SK-N-SH (cell line): ENCODE measurements around the gene CACNA1E. TPM values are rescaled to one million over a fixed set of nuclear protein-coding genes. Genes with fewer than 3 reads are reported as not detected.

ENCODE experiments used
- CTCF ChIA-PET: fragments of 300-600, 350-600 bp; formaldehyde crosslinking; extraction: SDS; loops from one replicate; lab custom pipeline; 2021; lab: Yijun Ruan, JAX
- POLR2A ChIA-PET: fragments of 350-600 bp; sonication (Branson Sonifier 250); formaldehyde crosslinking; extraction: SDS; loops from one replicate; lab custom pipeline; 2020; ENCODE audit warnings: antibody characterized with exemption, inconsistent platforms; lab: Yijun Ruan, JAX
- DNase-seq: peaks from one replicate; pipeline ENCODE4 v3.0.0; 2012
- H2AFZ ChIP-seq: fragments of 200-600 bp; sonication (generic); 2 replicates; pipeline ENCODE4 v1.8.1; 2016; ENCODE audit warnings: antibody characterized with exemption, mild to moderate bottlenecking, low read depth
- H3F3A ChIP-seq: fragments of 200-600 bp; sonication (generic); replicated peaks from 2 replicates; pipeline ENCODE3; 2016; ENCODE audit warnings: antibody characterized with exemption, mild to moderate bottlenecking; ENCODE audit not compliant: insufficient read depth
- H3K27ac ChIP-seq, 2 experiments: fragments of 200-500 bp in 1 of 2; fragments of 200-600 bp in 1 of 2; sonication (Bioruptor generic) in 1 of 2; sonication (generic), shearing (Covaris generic) in 1 of 2; 2 replicates each; pipeline versions ENCODE4 v1.5.1 to v1.6.1; 2014 to 2016; ENCODE audit warnings: low read depth in 2 of 2, inconsistent platforms in 1 of 2, low read length in 1 of 2, mild to moderate bottlenecking in 1 of 2, mixed read lengths in 1 of 2
- H3K27me3 ChIP-seq: fragments of 200-600 bp; sonication (generic), shearing (Covaris generic); 2 replicates; pipeline ENCODE4 v1.6.1; 2016; ENCODE audit warnings: mixed run types; ENCODE audit not compliant: insufficient read depth
- H3K36me3 ChIP-seq, 2 experiments: fragments of 200-500 bp in 1 of 2; fragments of 200-600 bp in 1 of 2; sonication (Bioruptor generic) in 1 of 2; sonication (generic) in 1 of 2; replicated peaks in 1 of 2; 2 replicates each; pipeline versions ENCODE3 to v1.5.1; 2014 to 2016; ENCODE audit warnings: low read length in 1 of 2, mild to moderate bottlenecking in 1 of 2; ENCODE audit not compliant: insufficient read depth in 2 of 2, control insufficient read depth in 1 of 2
- H3K4me1 ChIP-seq, 2 experiments: fragments of 200-500 bp in 1 of 2; fragments of 200-600 bp in 1 of 2; sonication (Bioruptor generic) in 1 of 2; sonication (generic), shearing (Covaris generic) in 1 of 2; 2 replicates each; pipeline versions ENCODE4 v1.5.1 to v1.6.1; 2014 to 2016; ENCODE audit warnings: low read depth in 1 of 2, low read length in 1 of 2, mixed run types in 1 of 2; ENCODE audit not compliant: insufficient read depth in 2 of 2, control insufficient read depth in 1 of 2
- H3K4me2 ChIP-seq: fragments of 200-600 bp; sonication (generic), shearing (Covaris generic); 2 replicates; pipeline ENCODE4 v1.6.1; 2017; ENCODE audit warnings: mixed run types
- H3K4me3 ChIP-seq, 2 experiments: fragments of 200-500 bp in 1 of 2; fragments of 200-600 bp in 1 of 2; sonication (Bioruptor generic) in 1 of 2; sonication (generic), shearing (Covaris generic) in 1 of 2; 2 replicates each; pipeline versions ENCODE4 v1.5.1 to v1.8.1; 2014 to 2016; ENCODE audit warnings: low read depth in 2 of 2, inconsistent platforms in 1 of 2, low read length in 1 of 2, mild to moderate bottlenecking in 1 of 2, mixed read lengths in 1 of 2, moderate library complexity in 1 of 2
- H3K79me2 ChIP-seq: fragments of 200-600 bp; sonication (generic); 2 replicates; pipeline ENCODE4 v1.8.1; 2017; ENCODE audit warnings: mild to moderate bottlenecking; ENCODE audit not compliant: insufficient read depth
- H3K9ac ChIP-seq: fragments of 200-600 bp; sonication (generic); 2 replicates; pipeline ENCODE4 v1.6.1; 2017; ENCODE audit warnings: mixed run types
- H3K9me2 ChIP-seq: fragments of 200-600 bp; sonication (generic); 2 replicates; pipeline ENCODE4 v1.6.1; 2017; ENCODE audit warnings: mixed run types
- H3K9me3 ChIP-seq: fragments of 200-600 bp; sonication (generic); 2 replicates; pipeline ENCODE4 v1.6.1; 2017; ENCODE audit warnings: mixed run types, mild to moderate bottlenecking, moderate library complexity
- H4K20me1 ChIP-seq: fragments of 200-600 bp; sonication (generic); 2 replicates; pipeline ENCODE4 v1.6.1; 2017; ENCODE audit warnings: mild to moderate bottlenecking, mixed run types; ENCODE audit not compliant: insufficient read depth
- CTCF ChIP-seq: fragments of 200-600 bp; sonication (generic); IDR thresholded peaks from 2 replicates; pipeline ENCODE4 v1.6.1; 2017; ENCODE audit warnings: antibody characterized with exemption, mild to moderate bottlenecking, moderate library complexity
- GABPA ChIP-seq: IDR thresholded peaks from 2 replicates; pipeline ENCODE4 v1.4.0; 2012; ENCODE audit warnings: low read depth, mild to moderate bottlenecking
- MEF2A ChIP-seq: IDR thresholded peaks from 2 replicates; pipeline ENCODE4 v1.4.0; 2012; ENCODE audit warnings: low read depth, borderline replicate concordance
- PBX3 ChIP-seq: IDR thresholded peaks from 2 replicates; pipeline ENCODE4; 2012
- RAD21 ChIP-seq: IDR thresholded peaks from 2 replicates; pipeline ENCODE4 v1.6.1; 2012; ENCODE audit warnings: mild to moderate bottlenecking, low read length
- SMC3 ChIP-seq: IDR thresholded peaks from 2 replicates; pipeline ENCODE4 v1.6.1; 2012; ENCODE audit warnings: low read depth, low read length, improper control_type of control experiment
- USF2 ChIP-seq: fragments of 150-350 bp; IDR thresholded peaks from 2 replicates; pipeline ENCODE4 v1.6.1; 2017; ENCODE audit warnings: antibody characterized with exemption, low read length, low read depth, borderline replicate concordance
- WGBS: methylation state at CpG from one replicate; pipeline ENCODE4 v1.1.6; 2017; ENCODE audit warnings: low lambda C conversion rate; 5-methylcytosine and 5-hydroxymethylcytosine counted together
- polyA plus RNA-seq, 3 experiments: library from polyadenylated mRNA; depleted of rRNA; stranded (reverse); fragments of >200 nt; gene quantifications; 2 replicates each; pipeline ENCODE4 v1.2.3, GENCODE V29; 2012

CACNA1E gene
- polyA plus RNA-seq, 1 of the 3 experiments (the other 2 are of a cell fraction): not detected

GRCh38 chr1:181478306-181478705, 5.0 kb upstream of the CACNA1E start:
- no peaks in the 10 kb centered on the region for H4K20me1 ChIP-seq
- no peaks in the 10 kb centered on the region for H3K79me2 ChIP-seq
- CTCF ChIA-PET: interaction anchor here (0.7 to 6.6 kb wide), 25 partner anchors 10 to 918 kb away, joined by 3 to 51 read pairs (median 5); no protein-coding TSS in a partner anchor
- no peak overlapping the region for H3K4me3 ChIP-seq
- H3K27me3 ChIP-seq: peaks cover 9% of the 10 kb centered on the region; the same call in 1 of the 2 replicates
- POLR2A ChIA-PET: no interaction called here
- no peak overlapping the region for H3K4me2 ChIP-seq
- WGBS: 9% methylated on average over 2 of the region's 2 CpGs
- H3K4me1 ChIP-seq: no peaks in the 10 kb centered on the region
- H3K9ac ChIP-seq: no peak overlapping the region
- no peaks in the 10 kb centered on the region for H3F3A ChIP-seq
- no peaks in the 10 kb centered on the region for H3K9me2 ChIP-seq
- TF ChIP-seq CTCF: no peak
- no peak for TF ChIP-seq GABPA
- TF ChIP-seq USF2: no peak
- H3K36me3 ChIP-seq: no peaks in the 10 kb centered on the region
- H3K9me3 ChIP-seq: no peaks in the 10 kb centered on the region
- DNase-seq: no peak
- H3K27ac ChIP-seq: no peak overlapping the region
- H2AFZ ChIP-seq: no peak overlapping the region

- Histone ChIP-seq H2AFZ (no peak overlapping the region), H3K9me3 (no peaks in the 10 kb centered on the region), H3F3A (no peaks in the 10 kb centered on the region), H3K4me2 (no peak overlapping the region), H3K27ac (no peak overlapping the region), H3K4me3 (no peak overlapping the region; a peak in 1 of 4 replicates), H3K27me3 (peaks cover 9% of the 10 kb centered on the region; the same call in 1 of the 2 replicates), H3K79me2 (no peaks in the 10 kb centered on the region), H3K9me2 (no peaks in the 10 kb centered on the region), H4K20me1 (no peaks in the 10 kb centered on the region), H3K36me3 (no peaks in the 10 kb centered on the region), H3K9ac (no peak overlapping the region), H3K4me1 (no peaks in the 10 kb centered on the region)
- TF ChIP-seq CTCF: peak; percentile 82
- no peak for TF ChIP-seq PBX3
- TF ChIP-seq SMC3: peak; percentile 61
- peak; percentile 88 for TF ChIP-seq RAD21
- TF ChIP-seq MEF2A: no peak
- POLR2A ChIA-PET: no interaction called here
- CTCF ChIA-PET: interaction anchor here (0.5 to 6.6 kb wide), 45 partner anchors 9 to 920 kb away, joined by 3 to 51 read pairs (median 4); no protein-coding TSS in a partner anchor
- peak; percentile 78 for DNase-seq
- WGBS: 28% methylated on average over 3 of the region's 3 CpGs
Observed at GRCh38 chr1:181479137-181479745, 4.1 kb upstream of the CACNA1E start.
